WTC11 (cell line): ENCODE results near the gene DUSP21. TPM values are rescaled to one million over a fixed set of nuclear protein-coding genes. Genes with fewer than 3 reads are reported as not detected.
A peak's percentile ranks its signal among the peaks of the same experiment; 100 is the strongest.

ENCODE experiments used
- ATAC-seq: fragments of 200-7000 bp; cut with Tn5 transposase; 2 replicates; pipeline ENCODE4 v1.10.0; 2021; ENCODE audit warnings: mild to moderate bottlenecking, moderate library complexity
- CTCF ChIA-PET: fragments of 300-600 bp; sonication (Branson Sonifier 250); formaldehyde crosslinking; loops from one replicate; lab custom pipeline; 2021; ENCODE audit warnings: antibody characterized with exemption; lab: Charles Lee
- POLR2A ChIA-PET: fragments of 350-600 bp; sonication (Branson Sonifier 250); formaldehyde crosslinking; loops from one replicate; lab custom pipeline; 2021; ENCODE audit warnings: antibody characterized with exemption; lab: Charles Lee
- DNase-seq: peaks from one replicate; pipeline ENCODE4 v3.0.0; 2021; ENCODE audit warnings: low spot score
- H3K27ac Mint-ChIP-seq: 2 replicates; pipeline ENCODE4 v1.8.0; 2021; ENCODE audit warnings: mixed read lengths
- H3K27me3 Mint-ChIP-seq: 2 replicates; pipeline ENCODE4 v1.8.0; 2021; ENCODE audit warnings: low read depth, mild to moderate bottlenecking, moderate library complexity, mixed read lengths
- H3K36me3 Mint-ChIP-seq: 2 replicates; pipeline ENCODE4 v1.8.0; 2021; ENCODE audit warnings: mixed read lengths
- H3K4me1 Mint-ChIP-seq: 2 replicates; pipeline ENCODE4 v1.8.0; 2022; ENCODE audit warnings: mixed read lengths
- H3K4me3 Mint-ChIP-seq: 2 replicates; pipeline ENCODE4 v1.8.0; 2021; ENCODE audit warnings: mild to moderate bottlenecking, moderate library complexity, mixed read lengths
- H3K9me3 Mint-ChIP-seq: 2 replicates; pipeline ENCODE4 v1.8.0; 2021; ENCODE audit warnings: mixed read lengths
- ATF2 ChIP-seq: sonication (generic); formaldehyde crosslinking; IDR thresholded peaks from 2 replicates; pipeline ENCODE4 v1.8.1; 2022; ENCODE audit warnings: low read depth, missing genetic modification reagents, borderline replicate concordance
- ELF4 ChIP-seq: sonication (generic); formaldehyde crosslinking; IDR thresholded peaks from 2 replicates; pipeline ENCODE4 v1.8.1; 2022; ENCODE audit warnings: low read depth, mild to moderate bottlenecking, moderate library complexity, missing genetic modification reagents
- ZNF219 ChIP-seq: sonication (generic); formaldehyde crosslinking; IDR thresholded peaks from 2 replicates; pipeline ENCODE4 v1.8.0; 2023; ENCODE audit warnings: missing genetic modification reagents, mild to moderate bottlenecking, borderline replicate concordance
- ZNF512 ChIP-seq: sonication (generic); formaldehyde crosslinking; IDR thresholded peaks from 2 replicates; pipeline ENCODE4 v1.8.1; 2022; ENCODE audit warnings: missing genetic modification reagents, borderline replicate concordance
- total RNA-seq: library from RNA; stranded (reverse); gene quantifications from 3 replicates; pipeline ENCODE4 v1.2.3, GENCODE V29; 2021

Gene DUSP21
- total RNA-seq, 1 experiment from 2014 or later: not detected

GRCh38 chrX:44891642-44892041 lies 47.8 kb downstream of the DUSP21 start:
- Mint-ChIP-seq H3K27ac (peak overlapping the region; percentile 91), H3K4me1 (peaks cover 24% of the 10 kb centered on the region), H3K27me3 (no peaks in the 10 kb centered on the region), H3K9me3 (no peaks in the 10 kb centered on the region; the same call in 1 of the 2 replicates), H3K36me3 (peaks cover 4% of the 10 kb centered on the region; the same call in 1 of the 2 replicates), H3K4me3 (no peak overlapping the region)
- ATAC-seq (no peak), DNase-seq (no peak)
- TF ChIP-seq ZNF219 (CRISPR knock-in tag) (no peak), ELF4 (CRISPR knock-in tag) (no peak), ZNF512 (no peak), ATF2 (CRISPR knock-in tag) (no peak)
- POLR2A ChIA-PET: no interaction called here
- CTCF ChIA-PET: no interaction called here

Other genes starting within 250 kb of the DUSP21 start
- gene KDM6A, start 29.2 kb downstream of the DUSP21 start, total RNA-seq: 45.0 to 52.0 TPM (median 48.3 TPM) in 3 replicates